ENCODE data around the gene MAML2.

The MAML2 gene

GRCh38 chr11:96017856-96018255 is 325.1 kb downstream of the MAML2 start:
- H3K36me3 ChIP-seq (replicated peaks; ENCODE audit: insufficient read depth, low read length), result no peaks in the 10 kb centered on the region
- H4K20me1 ChIP-seq (ENCODE audit: insufficient read depth, low read length), result no peaks in the 10 kb centered on the region
- H3F3A ChIP-seq (ENCODE audit: insufficient read depth, low read length), result no peaks in the 10 kb centered on the region
- H3K79me2 ChIP-seq (ENCODE audit: low read length), result peaks cover 16% of the 10 kb centered on the region
- no peaks in the 10 kb centered on the region for H3K9me2 ChIP-seq (replicated peaks; ENCODE audit: insufficient read depth, low read length)
- peaks cover 23% of the 10 kb centered on the region for H3K4me1 ChIP-seq (ENCODE audit: low read length)
- no peak overlapping the region for H3K9ac ChIP-seq (ENCODE audit: low read length)
- H3K4me3 ChIP-seq (ENCODE audit: low read length), result no peak overlapping the region
- no peak for DNase-seq
- H3K27ac ChIP-seq (ENCODE audit: low read length), result no peak overlapping the region
- no peaks in the 10 kb centered on the region for H3K9me3 ChIP-seq (replicated peaks; ENCODE audit: insufficient read depth, low read length)
- no peak overlapping the region for H3K4me2 ChIP-seq (ENCODE audit: low read depth, low read length)
- H2AFZ ChIP-seq (ENCODE audit: low read length), result no peak overlapping the region
- TF ChIP-seq CTCF (IDR thresholded peaks at IDR 0.05; ENCODE audit: low read length), result no peak
- no peak for TF ChIP-seq EZH2phosphoT487 (IDR thresholded peaks at IDR 0.05; ENCODE audit: low read length)
- no peak for TF ChIP-seq EZH2 (optimal IDR thresholded peaks at IDR 0.05; ENCODE audit: low read depth, low read length)
- no peaks in the 10 kb centered on the region for H3K27me3 ChIP-seq (replicated peaks; ENCODE audit: insufficient read depth, low read length)

DNA sequence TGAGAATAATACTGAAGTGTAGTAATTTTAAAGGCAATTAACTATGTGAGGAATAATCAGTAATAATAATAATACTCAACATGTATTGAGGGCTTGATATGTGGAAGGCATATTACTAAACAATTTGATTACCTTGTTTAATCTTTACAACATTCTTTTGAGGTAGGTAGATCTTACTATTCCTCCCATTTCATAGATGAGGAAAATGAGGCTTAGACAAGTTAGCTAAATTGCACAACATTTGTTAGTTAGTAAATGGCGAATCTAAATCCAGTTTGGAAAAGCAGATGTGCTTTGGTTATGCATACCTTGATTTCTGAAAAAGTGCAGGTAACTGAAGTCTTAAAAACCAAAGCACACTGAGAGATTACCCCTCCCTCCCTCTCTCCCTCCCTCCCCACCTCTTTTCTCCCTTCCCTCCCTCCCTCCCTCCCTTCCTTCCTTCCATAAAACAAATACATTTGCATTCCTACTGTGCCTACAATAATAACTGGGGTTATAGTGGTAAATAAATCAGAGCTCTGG is 326.0 kb downstream of the MAML2 start:
- Histone ChIP-seq H3K27ac (ENCODE audit: low read length) (no peak overlapping the region), H3K9ac (ENCODE audit: low read length) (no peak overlapping the region), H3F3A (ENCODE audit: insufficient read depth, low read length) (no peaks in the 10 kb centered on the region), H3K79me2 (ENCODE audit: low read length) (peaks cover 15% of the 10 kb centered on the region), H4K20me1 (ENCODE audit: insufficient read depth, low read length) (no peaks in the 10 kb centered on the region), H2AFZ (ENCODE audit: low read length) (no peak overlapping the region), H3K36me3 (replicated peaks; ENCODE audit: insufficient read depth, low read length) (no peaks in the 10 kb centered on the region), H3K9me2 (replicated peaks; ENCODE audit: insufficient read depth, low read length) (no peaks in the 10 kb centered on the region), H3K4me2 (ENCODE audit: low read depth, low read length) (no peak overlapping the region), H3K9me3 (replicated peaks; ENCODE audit: insufficient read depth, low read length) (no peaks in the 10 kb centered on the region), H3K4me1 (ENCODE audit: low read length) (peaks cover 29% of the 10 kb centered on the region), H3K27me3 (replicated peaks; ENCODE audit: insufficient read depth, low read length) (no peaks in the 10 kb centered on the region), H3K4me3 (ENCODE audit: low read length) (no peak overlapping the region)
- no peak for DNase-seq
- no peak for TF ChIP-seq EZH2phosphoT487 (IDR thresholded peaks at IDR 0.05; ENCODE audit: low read length)
- no peak for TF ChIP-seq CTCF (IDR thresholded peaks at IDR 0.05; ENCODE audit: low read length)
- TF ChIP-seq EZH2 (optimal IDR thresholded peaks at IDR 0.05; ENCODE audit: low read depth, low read length), result no peak

GRCh38 chr11:96015906-96016565 is 327.0 kb downstream of the MAML2 start:
- H3K9ac ChIP-seq (ENCODE audit: low read length), result no peak overlapping the region
- no peaks in the 10 kb centered on the region for H3K27me3 ChIP-seq (replicated peaks; ENCODE audit: insufficient read depth, low read length)
- no peaks in the 10 kb centered on the region for H3K36me3 ChIP-seq (replicated peaks; ENCODE audit: insufficient read depth, low read length)
- TF ChIP-seq EZH2phosphoT487 (IDR thresholded peaks at IDR 0.05; ENCODE audit: low read length), result no peak
- TF ChIP-seq CTCF (IDR thresholded peaks at IDR 0.05; ENCODE audit: low read length), result no peak
- TF ChIP-seq EZH2 (optimal IDR thresholded peaks at IDR 0.05; ENCODE audit: low read depth, low read length), result no peak
- H3K4me3 ChIP-seq (ENCODE audit: low read length), result no peak overlapping the region
- no peak overlapping the region for H2AFZ ChIP-seq (ENCODE audit: low read length)
- peak; percentile 16 for DNase-seq
- H3K4me1 ChIP-seq (ENCODE audit: low read length), result peaks cover 29% of the 10 kb centered on the region
- H3F3A ChIP-seq (ENCODE audit: insufficient read depth, low read length), result no peaks in the 10 kb centered on the region
- H3K9me2 ChIP-seq (replicated peaks; ENCODE audit: insufficient read depth, low read length), result no peaks in the 10 kb centered on the region
- H3K79me2 ChIP-seq (ENCODE audit: low read length), result peaks cover 12% of the 10 kb centered on the region
- no peak overlapping the region for H3K27ac ChIP-seq (ENCODE audit: low read length)
- H3K9me3 ChIP-seq (replicated peaks; ENCODE audit: insufficient read depth, low read length), result no peaks in the 10 kb centered on the region
- no peak overlapping the region for H3K4me2 ChIP-seq (ENCODE audit: low read depth, low read length)
- H4K20me1 ChIP-seq (ENCODE audit: insufficient read depth, low read length), result no peaks in the 10 kb centered on the region

All from MM.1S (cell line).